ENCODE data around the gene SFXN5. TPM values are rescaled to one million over a fixed set of nuclear protein-coding genes. Genes with fewer than 3 reads are reported as not detected.

Gene SFXN5
- total and polyA plus RNA-seq, 2 of the 8 experiments (the other 6 are each of a cell fraction or from before 2014, with no cell fraction given): 29.3 to 33.1 TPM

DNA sequence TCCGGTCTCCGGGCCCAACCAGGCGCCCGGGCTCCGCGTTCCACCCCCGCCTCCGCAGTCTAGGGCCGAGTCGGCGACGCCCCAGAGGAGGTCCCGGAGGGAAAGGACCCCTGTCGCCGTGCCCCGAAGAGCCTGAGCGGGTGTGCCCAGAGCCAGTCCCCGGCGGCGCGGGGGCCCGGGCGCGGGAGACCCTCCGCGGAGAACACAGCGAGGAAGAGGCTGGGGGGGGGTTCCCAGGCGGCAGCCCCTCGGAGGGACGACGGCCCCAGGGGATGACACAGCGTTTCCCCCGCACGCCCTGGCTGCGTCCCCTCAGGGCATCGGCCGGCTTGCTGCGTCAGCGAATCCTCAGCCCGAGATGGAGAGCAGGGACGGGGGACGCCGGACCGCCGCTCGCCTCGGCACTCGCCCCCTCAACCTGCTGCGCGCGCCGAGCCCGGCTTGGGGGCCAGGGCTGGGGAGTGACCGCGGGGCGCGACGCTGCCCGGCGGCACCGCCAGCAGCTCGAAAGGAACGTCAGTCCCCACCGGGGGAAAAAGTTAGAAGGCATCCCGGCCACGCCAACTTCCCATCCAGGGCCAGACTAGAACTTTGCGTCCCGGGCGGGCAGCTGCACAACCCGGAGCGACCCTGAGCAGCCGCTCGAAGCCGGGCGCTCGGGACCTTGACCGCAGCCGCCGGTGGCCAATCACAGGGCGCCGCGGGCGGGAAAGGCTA, 711 bp downstream of the SFXN5 start (continued):
- TF ChIP-seq KDM4A (IDR thresholded peaks at IDR 0.05; ENCODE audit: low read depth, low read length, severe bottlenecking): peak; percentile 75
- TF ChIP-seq SIN3A (conservative IDR thresholded peaks at IDR 0.05 in 1 of 2, IDR thresholded peaks at IDR 0.05 in 1 of 2; ENCODE audit: low read depth in 1 of 2, low read length in 2 of 2): 0 out of 4 replicates have a peak, but pooled peaks of 1 of the 2 experiments have one; percentile 19
- peak; percentile 52 for TF ChIP-seq PHF8 (conservative IDR thresholded peaks at IDR 0.05; ENCODE audit: low read depth, low read length)
